Endodermal cell (in vitro differentiated cells): ENCODE results near the gene LOXHD1. TPM values are rescaled to one million over a fixed set of nuclear protein-coding genes. Genes with fewer than 3 reads are reported as not detected.

ENCODE experiments used
- DNase-seq: peaks from one replicate; pipeline ENCODE4 v3.0.0-alpha.2; 2017
- H3K27ac ChIP-seq: 2 replicates; pipeline ENCODE4 v1.5.1; 2013; ENCODE audit warnings: mild to moderate bottlenecking, low read depth, low read length, moderate library complexity
- H3K27me3 ChIP-seq: 2 replicates; pipeline ENCODE4 v1.6.1; 2013; ENCODE audit warnings: mild to moderate bottlenecking, low read length, moderate library complexity; ENCODE audit not compliant: insufficient read depth, control insufficient read depth, poor library complexity, severe bottlenecking
- H3K36me3 ChIP-seq: 2 replicates; pipeline ENCODE4 v1.7.0; 2013; ENCODE audit warnings: mild to moderate bottlenecking, low read length, moderate library complexity; ENCODE audit not compliant: control insufficient read depth, insufficient read depth
- H3K4me1 ChIP-seq: one replicate; pipeline ENCODE4 v1.7.0; 2013; ENCODE audit warnings: low read length; ENCODE audit not compliant: control insufficient read depth, insufficient read depth
- H3K4me3 ChIP-seq: 2 replicates; pipeline ENCODE4 v1.5.1; 2013; ENCODE audit warnings: mild to moderate bottlenecking, low read length, moderate library complexity
- H3K9ac ChIP-seq: 2 replicates; pipeline ENCODE4 v1.6.1; 2013; ENCODE audit warnings: mild to moderate bottlenecking, low read length, moderate library complexity; ENCODE audit not compliant: poor library complexity, severe bottlenecking; ENCODE audit errors: extremely low read depth
- H3K9me3 ChIP-seq: 2 replicates; pipeline ENCODE4 v1.6.1; 2013; ENCODE audit warnings: mild to moderate bottlenecking, low read length, moderate library complexity; ENCODE audit not compliant: control insufficient read depth
- H3K27ac Mint-ChIP-seq: 2 replicates; pipeline ENCODE4 v1.8.0; 2020; ENCODE audit warnings: mixed read lengths
- H3K27me3 Mint-ChIP-seq: 2 replicates; pipeline ENCODE4 v1.8.0; 2021; ENCODE audit warnings: mild to moderate bottlenecking, mixed read lengths; ENCODE audit not compliant: insufficient read depth
- H3K36me3 Mint-ChIP-seq: 2 replicates; pipeline ENCODE4 v1.8.0; 2020; ENCODE audit warnings: low read depth, mixed read lengths
- H3K4me1 Mint-ChIP-seq: 2 replicates; pipeline ENCODE4 v1.8.0; 2020; ENCODE audit warnings: mixed read lengths
- H3K4me3 Mint-ChIP-seq: 2 replicates; pipeline ENCODE4 v1.8.0; 2020; ENCODE audit warnings: mild to moderate bottlenecking, moderate library complexity, mixed read lengths
- H3K9me3 Mint-ChIP-seq: 2 replicates; pipeline ENCODE4 v1.8.0; 2020; ENCODE audit warnings: mild to moderate bottlenecking, mixed read lengths
- WGBS, 2 experiments: methylation state at CpG; one replicate each; pipeline versions ENCODE4 v1.1.5 to v1.1.7; 2013; ENCODE audit warnings: missing lambda C conversion rate in 2 of 2, mixed read lengths in 1 of 2; ENCODE audit not compliant: insufficient coverage in 1 of 2, insufficient read length in 1 of 2; 5-methylcytosine and 5-hydroxymethylcytosine counted together
- total RNA-seq, 2 donors: library from RNA; stranded (reverse); fragmentation: NEBNext Ultra II Directional in 1 of 2; extraction: Animal tissue kit (Norgen Biotek cat#: 25700) in 1 of 2; gene quantifications; 2 replicates in 1 of 2; 3 replicates in 1 of 2; pipeline ENCODE4 v1.2.1, GENCODE V29; 2021
- TF ChIP-seq, protein P1 (sequence below): fragments of 200-600 bp; sonication (generic); conservative IDR thresholded peaks from 2 replicates; pipeline ENCODE4 v1.5.0; 2021; ENCODE audit warnings: antibody characterized with exemption, mild to moderate bottlenecking

Gene LOXHD1
- total RNA-seq, 2 donors from 2014 or later: 2.1 TPM; not detected in 1

DNA sequence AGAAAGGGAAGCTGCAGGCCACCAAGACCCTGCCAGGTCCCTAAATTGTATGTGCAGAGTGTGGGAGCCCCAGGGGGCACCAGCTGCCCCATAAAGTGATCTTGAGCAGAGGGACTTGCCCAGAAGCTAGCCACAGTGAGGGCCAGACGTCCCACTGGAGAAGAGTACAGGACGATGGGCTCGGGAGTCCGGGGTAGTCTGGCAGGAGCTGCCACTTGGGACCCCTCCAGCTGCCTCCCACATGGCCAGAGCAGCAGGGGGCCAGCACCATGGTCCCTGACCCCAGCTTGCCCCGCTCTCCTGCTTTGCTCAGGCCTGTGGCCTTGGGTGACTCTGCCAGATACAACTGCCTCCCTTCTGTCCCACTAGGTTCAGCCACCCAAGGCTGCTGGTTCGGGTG is 11.7 kb upstream of the LOXHD1 start:
- H3K4me3 ChIP-seq: no peak overlapping the region
- TF ChIP-seq, protein P1, sequence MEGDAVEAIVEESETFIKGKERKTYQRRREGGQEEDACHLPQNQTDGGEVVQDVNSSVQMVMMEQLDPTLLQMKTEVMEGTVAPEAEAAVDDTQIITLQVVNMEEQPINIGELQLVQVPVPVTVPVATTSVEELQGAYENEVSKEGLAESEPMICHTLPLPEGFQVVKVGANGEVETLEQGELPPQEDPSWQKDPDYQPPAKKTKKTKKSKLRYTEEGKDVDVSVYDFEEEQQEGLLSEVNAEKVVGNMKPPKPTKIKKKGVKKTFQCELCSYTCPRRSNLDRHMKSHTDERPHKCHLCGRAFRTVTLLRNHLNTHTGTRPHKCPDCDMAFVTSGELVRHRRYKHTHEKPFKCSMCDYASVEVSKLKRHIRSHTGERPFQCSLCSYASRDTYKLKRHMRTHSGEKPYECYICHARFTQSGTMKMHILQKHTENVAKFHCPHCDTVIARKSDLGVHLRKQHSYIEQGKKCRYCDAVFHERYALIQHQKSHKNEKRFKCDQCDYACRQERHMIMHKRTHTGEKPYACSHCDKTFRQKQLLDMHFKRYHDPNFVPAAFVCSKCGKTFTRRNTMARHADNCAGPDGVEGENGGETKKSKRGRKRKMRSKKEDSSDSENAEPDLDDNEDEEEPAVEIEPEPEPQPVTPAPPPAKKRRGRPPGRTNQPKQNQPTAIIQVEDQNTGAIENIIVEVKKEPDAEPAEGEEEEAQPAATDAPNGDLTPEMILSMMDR: no peak
- H3K9me3 Mint-ChIP-seq: peaks cover under 1% of the 10 kb centered on the region
- H3K9ac ChIP-seq: no peak overlapping the region
- no peaks in the 10 kb centered on the region for H3K36me3 ChIP-seq
- H3K27me3 Mint-ChIP-seq: no peaks in the 10 kb centered on the region
- H3K9me3 ChIP-seq: no peaks in the 10 kb centered on the region
- no peaks in the 10 kb centered on the region for H3K4me1 ChIP-seq
- H3K4me3 Mint-ChIP-seq: no peak overlapping the region
- 74 to 92% methylated on average over 2 to 6 of the region's 6 CpGs for WGBS, 2 experiments
- H3K27ac Mint-ChIP-seq: no peak overlapping the region
- H3K27ac ChIP-seq: no peak overlapping the region
- peaks cover 10% of the 10 kb centered on the region for H3K4me1 Mint-ChIP-seq
- DNase-seq: no peak
- no peaks in the 10 kb centered on the region for H3K36me3 Mint-ChIP-seq
- no peaks in the 10 kb centered on the region for H3K27me3 ChIP-seq

DNA sequence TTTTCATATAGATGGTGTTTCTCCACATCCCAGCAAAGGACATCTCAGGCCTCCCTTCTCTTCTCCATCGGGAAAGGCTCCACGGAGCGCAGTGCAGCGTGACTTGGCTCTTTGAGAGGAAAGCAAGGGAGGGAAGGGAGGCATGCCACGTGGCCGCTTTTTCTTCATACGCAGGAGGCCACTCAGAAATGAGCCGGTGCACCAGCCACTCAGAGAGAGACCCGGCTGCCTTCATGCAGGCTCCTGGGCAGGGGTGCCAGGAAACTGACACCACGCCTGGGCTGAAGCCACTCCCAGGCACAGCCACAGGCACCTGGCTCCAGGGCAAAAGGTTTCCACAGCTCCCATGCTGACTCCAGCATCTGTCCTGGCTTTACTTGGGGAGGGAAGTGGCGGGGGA is 11.1 kb upstream of the LOXHD1 start:
- no peak for DNase-seq
- Mint-ChIP-seq H3K36me3 (no peaks in the 10 kb centered on the region), H3K27ac (no peak overlapping the region), H3K9me3 (peaks cover 5% of the 10 kb centered on the region), H3K27me3 (no peaks in the 10 kb centered on the region), H3K4me3 (no peak overlapping the region), H3K4me1 (peaks cover 10% of the 10 kb centered on the region)
- Histone ChIP-seq H3K36me3 (no peaks in the 10 kb centered on the region), H3K9ac (no peak overlapping the region), H3K27ac (no peak overlapping the region), H3K27me3 (no peaks in the 10 kb centered on the region), H3K9me3 (no peaks in the 10 kb centered on the region), H3K4me3 (no peak overlapping the region), H3K4me1 (no peaks in the 10 kb centered on the region)
- TF ChIP-seq, protein P1: no peak
- WGBS, 2 experiments: 86% methylated on average over 11 of the region's 11 CpGs; no CpG with 5 or more reads in 1 of the 2 experiments

DNA sequence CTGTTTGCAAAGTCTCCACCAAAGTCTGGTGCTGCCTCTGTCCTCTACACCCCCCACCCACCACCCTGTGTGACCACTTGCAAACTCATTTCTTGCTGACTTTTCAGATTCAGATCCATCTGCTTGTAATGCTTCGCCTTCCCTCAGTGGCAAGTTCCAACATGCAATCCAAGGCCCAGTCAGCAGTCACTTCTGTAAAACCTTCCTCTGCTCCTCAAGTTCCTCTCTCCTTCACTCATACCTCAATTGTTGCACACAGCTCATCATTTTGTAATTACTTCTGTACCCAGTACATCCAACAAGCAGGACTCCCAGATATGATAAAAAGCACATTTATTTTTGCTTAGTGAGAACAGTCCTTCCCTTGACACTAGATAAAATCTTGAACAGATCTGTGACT is 6.5 kb upstream of the LOXHD1 start:
- Histone ChIP-seq H3K4me3 (no peak overlapping the region), H3K9me3 (no peaks in the 10 kb centered on the region), H3K36me3 (no peaks in the 10 kb centered on the region), H3K9ac (no peak overlapping the region), H3K27me3 (no peaks in the 10 kb centered on the region), H3K4me1 (no peaks in the 10 kb centered on the region), H3K27ac (no peak overlapping the region)
- Mint-ChIP-seq H3K4me1 (no peaks in the 10 kb centered on the region), H3K27ac (no peak overlapping the region), H3K9me3 (peaks cover 9% of the 10 kb centered on the region), H3K36me3 (no peaks in the 10 kb centered on the region), H3K27me3 (no peaks in the 10 kb centered on the region), H3K4me3 (no peak overlapping the region)
- WGBS, 2 experiments: 89 to 100% methylated on average over 1 of the region's 1 CpG
- DNase-seq: no peak
- TF ChIP-seq, protein P1: no peak
